Gastrocnemius medialis (tissue), 4 donors: Measurements from ENCODE around the gene ENOX1.

Experiments
- POLR2A ChIP-seq, 2 donors: fragments of 450-650 bp; IDR thresholded peaks; one replicate each; pipeline ENCODE4 v1.6.1; 2017; ENCODE audit warnings: antibody characterized with exemption in 2 of 2, mild to moderate bottlenecking in 2 of 2, moderate library complexity in 2 of 2
- TF ChIP-seq, protein P1 (sequence below), 5 experiments: fragments of 450-650 bp in 3 of 5; fragments of 200-600 bp in 2 of 5; sonication (generic) in 2 of 5; IDR thresholded peaks in 4 of 5; conservative IDR thresholded peaks in 1 of 5; 1 replicate in 4 of 5; 2 replicates in 1 of 5; pipeline ENCODE4 v1.5.1; 2016 to 2019; ENCODE audit warnings: antibody characterized with exemption in 5 of 5, mild to moderate bottlenecking in 3 of 5, moderate library complexity in 3 of 5

DNA sequence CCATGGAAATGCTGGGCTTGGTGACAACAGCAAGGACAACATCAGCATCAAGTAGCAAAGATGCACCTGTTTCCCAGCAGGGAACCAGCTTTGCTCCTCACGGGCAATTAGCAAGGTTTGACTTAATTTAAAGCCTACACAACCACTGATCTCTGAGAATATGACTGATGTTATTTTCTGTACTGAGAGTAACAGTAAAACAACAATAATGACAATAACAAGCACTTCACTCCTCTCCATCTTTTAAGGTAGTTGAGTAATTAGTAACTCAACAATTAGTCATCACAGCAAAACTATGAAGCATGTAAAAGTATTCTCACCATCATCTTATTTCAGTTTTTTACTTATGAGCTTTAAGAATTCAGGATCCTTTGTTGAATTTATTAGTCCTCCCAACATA lies 37.3 kb downstream of the ENOX1 start:
- TF ChIP-seq, protein P1, sequence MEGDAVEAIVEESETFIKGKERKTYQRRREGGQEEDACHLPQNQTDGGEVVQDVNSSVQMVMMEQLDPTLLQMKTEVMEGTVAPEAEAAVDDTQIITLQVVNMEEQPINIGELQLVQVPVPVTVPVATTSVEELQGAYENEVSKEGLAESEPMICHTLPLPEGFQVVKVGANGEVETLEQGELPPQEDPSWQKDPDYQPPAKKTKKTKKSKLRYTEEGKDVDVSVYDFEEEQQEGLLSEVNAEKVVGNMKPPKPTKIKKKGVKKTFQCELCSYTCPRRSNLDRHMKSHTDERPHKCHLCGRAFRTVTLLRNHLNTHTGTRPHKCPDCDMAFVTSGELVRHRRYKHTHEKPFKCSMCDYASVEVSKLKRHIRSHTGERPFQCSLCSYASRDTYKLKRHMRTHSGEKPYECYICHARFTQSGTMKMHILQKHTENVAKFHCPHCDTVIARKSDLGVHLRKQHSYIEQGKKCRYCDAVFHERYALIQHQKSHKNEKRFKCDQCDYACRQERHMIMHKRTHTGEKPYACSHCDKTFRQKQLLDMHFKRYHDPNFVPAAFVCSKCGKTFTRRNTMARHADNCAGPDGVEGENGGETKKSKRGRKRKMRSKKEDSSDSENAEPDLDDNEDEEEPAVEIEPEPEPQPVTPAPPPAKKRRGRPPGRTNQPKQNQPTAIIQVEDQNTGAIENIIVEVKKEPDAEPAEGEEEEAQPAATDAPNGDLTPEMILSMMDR (IDR thresholded peaks at IDR 0.05 in 4 of 5, conservative IDR thresholded peaks at IDR 0.05 in 1 of 5), result no peak
- no peak for TF ChIP-seq POLR2A (IDR thresholded peaks at IDR 0.05)
